ENCODE data around the gene TDRD7.

The TDRD7 gene

GRCh38 chr9:97507428-97507984 lies 95.6 kb downstream of the TDRD7 start:
- no peak for DNase-seq

DNA sequence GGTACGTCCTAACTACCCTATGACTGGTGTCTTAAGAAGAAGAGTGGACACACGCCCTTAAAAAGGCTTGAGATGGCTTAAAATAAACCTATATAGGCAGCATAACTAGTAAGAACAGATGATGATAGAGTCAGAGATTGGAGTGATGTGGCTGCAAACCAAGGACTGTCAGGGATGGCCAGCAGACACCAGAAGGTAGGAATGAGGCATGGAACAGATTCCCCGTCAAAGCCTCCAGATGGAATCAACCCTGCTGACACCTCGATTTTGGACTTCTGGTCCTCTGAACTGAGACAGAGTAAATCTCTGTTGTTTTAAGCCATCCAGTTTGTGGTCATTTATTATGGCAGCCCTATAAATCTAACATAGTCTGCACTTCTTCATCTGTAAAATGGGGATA lies 97.0 kb downstream of the TDRD7 start:
- no peak for DNase-seq

- peak; percentile 54 for DNase-seq
Observed at GRCh38 chr9:97510797-97511654, 99.1 kb downstream of the TDRD7 start.

GRCh38 chr9:97511655-97512427 lies 99.9 kb downstream of the TDRD7 start:
- no peak for DNase-seq

DNA sequence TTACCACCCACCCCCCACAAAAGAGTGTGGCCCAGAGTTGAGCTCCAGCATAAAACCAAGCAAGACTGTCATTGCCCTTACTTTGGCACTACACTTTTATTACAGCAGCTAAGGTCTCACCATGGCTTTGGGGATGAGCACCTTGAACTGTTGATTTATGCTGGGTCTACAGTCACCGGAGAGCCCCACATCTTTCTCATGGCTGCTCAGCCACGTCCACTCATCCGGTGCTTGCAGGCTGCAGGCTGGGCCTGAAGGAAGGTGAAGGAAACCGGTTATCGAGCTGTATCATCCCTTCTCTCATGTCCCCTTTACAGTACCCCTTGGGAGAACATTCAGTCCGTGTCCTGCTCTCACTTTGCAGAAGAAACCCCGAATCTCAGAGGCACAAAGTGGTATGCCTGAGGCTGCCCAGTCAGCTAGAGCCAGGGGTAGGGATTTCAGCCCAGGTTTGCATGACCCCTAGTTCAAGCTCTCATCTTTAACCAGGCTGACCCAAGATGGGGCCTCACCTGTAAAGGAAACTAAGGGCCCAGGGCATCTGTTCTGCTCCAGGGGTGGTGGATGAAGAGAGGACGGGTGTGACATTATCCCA lies 101.2 kb downstream of the TDRD7 start:
- DNase-seq: no peak

GRCh38 chr9:97514531-97514930 lies 102.6 kb downstream of the TDRD7 start:
- peak; percentile 34 for DNase-seq

- no peak for DNase-seq
Observed at GRCh38 chr9:97515662-97516061, 103.8 kb downstream of the TDRD7 start.

DNA sequence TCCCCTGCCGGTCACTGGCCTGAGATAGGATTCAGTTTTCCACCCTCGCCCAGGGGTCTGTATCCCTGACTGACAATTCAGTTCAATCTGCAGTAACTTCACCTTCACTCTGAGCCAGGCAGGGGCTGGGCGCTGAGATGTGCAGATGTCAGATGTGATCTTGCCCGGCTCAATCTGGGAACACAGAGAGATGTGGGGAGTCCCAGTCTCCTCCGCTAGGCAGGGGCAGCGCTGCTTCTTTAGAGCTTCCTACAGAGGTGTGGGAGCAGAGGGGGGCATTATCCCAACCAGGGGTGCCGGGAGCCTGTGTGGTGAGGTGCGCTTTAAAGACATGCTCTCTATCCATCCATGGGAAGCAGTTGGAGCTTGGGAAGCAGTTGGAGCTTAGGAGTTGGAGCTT lies 104.2 kb downstream of the TDRD7 start:
- DNase-seq: no peak

GRCh38 chr9:97517331-97518089 lies 105.6 kb downstream of the TDRD7 start:
- no peak for DNase-seq

DNA sequence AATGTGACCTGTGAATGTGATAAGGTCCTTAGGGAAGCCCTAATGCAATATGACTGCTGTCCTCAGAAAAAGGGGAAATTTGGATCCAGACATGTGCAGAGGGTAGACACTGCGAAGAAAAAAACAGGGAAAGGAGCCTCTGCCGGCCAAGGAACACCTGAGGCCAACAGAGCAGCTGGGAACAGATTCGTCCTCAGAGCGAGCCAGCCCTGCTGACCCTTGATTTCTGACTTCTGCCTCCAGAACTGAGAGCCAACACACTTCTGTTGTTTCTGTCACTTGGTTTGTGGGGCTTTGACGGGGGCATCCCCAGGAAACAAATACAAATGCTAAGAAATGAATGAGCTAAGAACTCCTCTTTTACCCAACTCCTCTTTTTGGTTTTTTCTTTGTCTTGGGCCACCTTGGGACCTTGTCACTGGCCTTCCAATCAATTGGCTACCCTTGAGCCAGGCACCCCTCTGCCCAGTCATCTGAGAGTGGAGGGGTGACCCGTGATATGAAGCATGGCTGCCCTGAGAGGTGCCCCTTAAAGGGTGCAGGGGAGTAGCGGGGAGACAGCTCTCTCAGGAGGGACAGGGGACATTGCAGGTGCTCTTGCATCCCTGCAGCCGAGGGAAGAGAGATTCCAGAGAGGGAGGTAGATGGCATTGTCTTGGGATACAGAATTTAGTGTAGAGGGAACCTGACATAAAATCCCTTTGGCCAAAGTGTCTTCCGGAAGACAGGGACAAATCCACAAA lies 106.4 kb downstream of the TDRD7 start:
- no peak for DNase-seq

DNA sequence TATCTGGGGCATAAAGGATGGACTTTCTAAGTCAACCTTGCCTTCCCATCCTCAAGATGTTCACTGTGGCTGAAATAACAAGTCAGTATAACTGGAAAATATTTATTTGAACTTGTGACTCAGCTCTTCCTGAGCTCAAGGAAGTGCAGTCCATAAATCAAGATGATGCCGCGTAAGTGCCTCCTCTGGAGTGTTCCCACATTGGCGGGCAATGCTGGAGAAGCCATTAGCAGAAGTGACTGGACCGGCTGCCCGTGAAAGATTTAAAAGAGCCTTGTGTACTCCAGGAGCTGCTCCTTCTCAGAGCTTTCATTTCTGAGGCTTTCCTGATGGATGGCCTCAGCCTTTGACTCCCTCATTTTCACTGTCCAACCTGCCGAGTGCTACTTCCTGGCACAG lies 107.0 kb downstream of the TDRD7 start:
- DNase-seq: peak; percentile 58

- no peak for DNase-seq
Observed at GRCh38 chr9:97519441-97519970, 107.6 kb downstream of the TDRD7 start.

GRCh38 chr9:97521576-97522333 lies 109.9 kb downstream of the TDRD7 start:
- no peak for DNase-seq

- DNase-seq: no peak
Observed at GRCh38 chr9:97524424-97524823, 112.5 kb downstream of the TDRD7 start.

DNA sequence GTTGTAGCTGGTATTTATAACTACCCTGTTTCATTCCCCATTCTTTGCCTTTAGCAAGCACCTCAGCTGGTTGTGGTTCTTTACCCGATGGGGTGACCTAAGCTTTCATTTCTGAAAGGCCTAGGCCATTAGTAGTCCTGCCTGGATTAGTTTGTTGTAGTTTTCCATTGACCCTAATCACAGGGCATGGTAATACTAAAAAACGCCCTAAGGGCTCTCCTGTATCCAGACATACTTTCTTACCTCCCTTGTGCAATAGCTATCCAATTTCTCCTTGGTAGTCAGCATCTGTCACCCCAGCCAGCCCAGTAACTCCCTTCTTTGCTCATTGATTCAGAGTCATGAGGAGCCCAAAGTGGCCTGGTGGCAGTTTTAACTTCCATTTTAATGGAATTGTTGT lies 113.6 kb downstream of the TDRD7 start:
- peak; percentile 71 for DNase-seq

DNA sequence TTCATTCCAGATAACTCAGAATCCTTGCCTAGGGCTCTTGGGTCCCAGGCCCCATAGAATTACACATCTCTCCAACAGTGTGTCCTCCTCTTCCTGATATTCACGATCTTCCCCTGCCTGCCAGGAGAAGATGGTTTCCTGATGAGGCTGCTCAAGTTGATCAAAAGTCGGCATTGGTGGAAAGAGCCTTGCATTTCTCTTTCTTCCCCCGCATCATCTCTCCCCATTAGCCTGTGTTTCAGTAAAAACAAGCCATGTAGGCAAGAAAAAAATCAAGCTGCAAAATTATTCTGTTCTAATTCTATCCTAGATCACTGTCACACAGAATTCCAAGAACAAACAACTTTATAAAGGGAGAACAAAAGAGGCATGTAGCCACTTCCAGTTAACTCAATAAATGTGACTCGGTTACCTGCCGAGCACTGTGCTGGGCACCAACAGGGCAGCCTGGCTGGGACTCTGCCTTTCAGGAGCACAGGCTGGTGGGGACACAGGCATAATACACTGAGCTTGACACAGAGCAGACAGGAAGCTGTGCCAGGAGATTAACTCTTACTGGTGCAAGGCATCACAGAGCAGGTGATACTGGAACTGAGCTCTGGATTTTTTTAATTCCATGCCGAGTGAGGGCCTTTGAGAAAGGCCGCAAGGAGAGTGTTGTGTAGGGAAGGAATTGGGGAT lies 115.1 kb downstream of the TDRD7 start:
- DNase-seq: no peak

GRCh38 chr9:97527626-97528528 lies 116.0 kb downstream of the TDRD7 start:
- no peak for DNase-seq

GRCh38 chr9:97528529-97529230 lies 116.8 kb downstream of the TDRD7 start:
- DNase-seq: peak; percentile 38

Measured in NCI-H226 (cell line).